ENCODE data around the gene LRRC70.
"Not testable (repeated sequence)": the region's sequence is repeated elsewhere in the genome, so short reads cannot be mapped to it uniquely, and the experiment has no call there.

The LRRC70 gene

DNA sequence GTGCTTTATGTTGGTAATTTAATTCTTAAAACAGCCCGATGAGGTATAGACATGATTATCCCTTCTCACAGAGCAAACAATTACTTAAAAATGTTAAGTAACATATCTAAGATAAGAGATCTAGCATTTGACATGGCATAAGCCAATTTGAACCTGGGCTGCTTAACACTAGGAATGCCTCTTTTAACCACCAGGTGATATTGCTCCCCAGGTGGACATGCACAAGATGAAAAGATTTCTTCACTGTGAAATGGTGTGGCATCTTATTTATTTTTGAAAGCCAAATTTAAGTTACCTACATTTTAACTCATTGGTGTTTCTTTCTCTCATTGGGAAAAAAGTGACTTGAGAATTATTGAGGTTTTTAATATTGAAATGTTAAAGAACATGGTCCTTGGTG, 15.8 kb upstream of the LRRC70 start:
- TF ChIP-seq CTCF (IDR thresholded peaks at IDR 0.05; ENCODE audit: borderline replicate concordance, insufficient read depth, low read depth, low read length) = no peak
- no peak overlapping the region for H3K4me3 ChIP-seq (ENCODE audit: low read depth, low read length)

DNA sequence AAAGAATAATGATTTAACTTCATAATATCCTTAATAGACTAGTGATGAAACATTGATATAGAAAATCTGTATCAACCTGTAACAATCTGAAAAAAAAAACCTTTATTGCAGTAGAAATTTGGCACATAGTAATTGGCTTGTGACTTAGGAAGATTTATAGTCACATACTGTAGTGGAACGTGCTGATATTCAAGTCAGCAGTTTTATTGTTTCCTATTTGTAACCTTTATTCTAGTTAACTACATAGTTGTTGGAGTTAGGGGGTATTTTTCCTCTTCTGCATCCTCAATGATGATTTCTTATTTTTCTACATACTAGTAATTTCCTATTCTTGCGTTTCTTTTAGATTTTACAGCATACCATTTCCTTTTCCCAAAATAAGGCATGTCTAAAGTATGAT, 14.5 kb upstream of the LRRC70 start:
- TF ChIP-seq CTCF (IDR thresholded peaks at IDR 0.05; ENCODE audit: borderline replicate concordance, insufficient read depth, low read depth, low read length) = no peak
- no peak overlapping the region for H3K4me3 ChIP-seq (ENCODE audit: low read depth, low read length)

DNA sequence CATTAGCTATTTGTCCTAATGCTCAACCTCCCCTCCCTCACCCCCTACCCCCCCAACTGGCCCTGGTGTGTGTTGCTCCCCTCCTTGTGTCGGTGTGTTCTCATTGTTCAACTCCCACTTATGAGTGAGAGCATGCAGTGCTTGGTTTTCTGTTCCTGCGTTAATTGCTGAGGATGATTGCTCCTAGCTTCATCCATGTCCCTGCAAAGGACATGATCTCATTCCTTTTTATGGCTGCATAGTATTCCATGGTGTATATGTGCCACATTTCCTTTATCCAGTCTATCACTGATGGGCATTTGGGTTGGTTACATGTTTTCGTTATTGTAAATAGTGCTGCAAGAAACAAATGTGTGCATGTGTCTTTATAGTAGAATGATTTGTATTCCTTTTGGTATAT, 12.9 kb upstream of the LRRC70 start:
- not testable (repeated sequence) for H3K4me3 ChIP-seq (ENCODE audit: low read depth, low read length)

GRCh38 chr5:62568143-62568542, 10.5 kb upstream of the LRRC70 start:
- TF ChIP-seq CTCF (IDR thresholded peaks at IDR 0.05; ENCODE audit: borderline replicate concordance, insufficient read depth, low read depth, low read length) = no peak
- no peak overlapping the region for H3K4me3 ChIP-seq (ENCODE audit: low read depth, low read length)

DNA sequence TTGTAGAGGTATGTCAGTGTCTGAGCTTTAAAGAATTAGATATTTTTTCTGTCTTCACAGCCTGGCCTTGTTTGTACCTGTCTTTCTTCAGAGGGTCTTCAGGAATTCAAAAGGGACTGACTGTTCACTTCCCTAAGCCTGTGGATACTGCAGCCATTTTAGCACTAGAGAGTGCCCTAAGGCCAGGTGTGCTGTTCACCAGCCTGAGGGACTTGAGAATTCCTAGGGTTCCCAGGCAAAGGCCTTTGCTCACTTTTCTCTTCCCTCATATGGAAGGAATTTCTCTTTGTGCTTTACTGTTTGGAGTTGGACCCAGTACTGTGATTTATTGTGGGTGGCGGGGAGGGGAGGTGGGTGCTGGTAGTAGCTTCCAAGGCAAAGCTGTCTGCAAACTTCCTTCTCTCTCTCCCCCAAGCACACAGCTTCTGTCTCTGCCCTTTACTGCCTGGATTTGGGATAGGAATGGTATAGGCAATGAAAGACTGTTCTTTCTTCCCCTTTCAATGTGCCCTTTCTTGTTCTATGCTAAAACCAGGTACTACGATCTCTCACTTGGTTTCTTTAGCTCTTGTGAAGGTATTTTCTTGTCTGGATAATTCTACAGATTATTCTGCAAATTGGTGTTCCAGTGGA, 9.7 kb upstream of the LRRC70 start:
- no peak overlapping the region for H3K4me3 ChIP-seq (ENCODE audit: low read depth, low read length)

DNA sequence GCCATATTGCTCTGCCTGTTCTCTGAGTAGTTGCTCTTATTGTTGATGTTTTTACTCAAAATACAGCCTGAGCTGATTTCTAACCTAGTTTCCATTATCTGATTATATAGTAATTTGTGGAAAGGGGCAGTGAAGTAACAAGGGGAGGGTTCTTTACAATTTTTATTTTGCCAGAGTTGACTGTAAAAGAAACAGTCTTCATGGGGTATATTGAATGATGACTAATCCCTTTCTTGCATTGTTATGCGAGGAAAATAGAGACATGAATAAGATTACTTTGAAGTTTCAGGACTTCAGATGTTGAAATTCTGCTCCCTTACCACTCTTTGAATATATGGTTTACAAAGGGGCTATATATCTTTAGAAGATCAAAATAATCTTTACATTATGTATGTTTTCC, 9.1 kb upstream of the LRRC70 start:
- H3K4me3 ChIP-seq (ENCODE audit: low read depth, low read length) = no peak overlapping the region
- no peak for TF ChIP-seq CTCF (IDR thresholded peaks at IDR 0.05; ENCODE audit: borderline replicate concordance, insufficient read depth, low read depth, low read length)

More for the DNA sequence above, 9.7 kb upstream of the LRRC70 start:
- no peak for TF ChIP-seq CTCF (IDR thresholded peaks at IDR 0.05; ENCODE audit: borderline replicate concordance, insufficient read depth, low read depth, low read length)

DNA sequence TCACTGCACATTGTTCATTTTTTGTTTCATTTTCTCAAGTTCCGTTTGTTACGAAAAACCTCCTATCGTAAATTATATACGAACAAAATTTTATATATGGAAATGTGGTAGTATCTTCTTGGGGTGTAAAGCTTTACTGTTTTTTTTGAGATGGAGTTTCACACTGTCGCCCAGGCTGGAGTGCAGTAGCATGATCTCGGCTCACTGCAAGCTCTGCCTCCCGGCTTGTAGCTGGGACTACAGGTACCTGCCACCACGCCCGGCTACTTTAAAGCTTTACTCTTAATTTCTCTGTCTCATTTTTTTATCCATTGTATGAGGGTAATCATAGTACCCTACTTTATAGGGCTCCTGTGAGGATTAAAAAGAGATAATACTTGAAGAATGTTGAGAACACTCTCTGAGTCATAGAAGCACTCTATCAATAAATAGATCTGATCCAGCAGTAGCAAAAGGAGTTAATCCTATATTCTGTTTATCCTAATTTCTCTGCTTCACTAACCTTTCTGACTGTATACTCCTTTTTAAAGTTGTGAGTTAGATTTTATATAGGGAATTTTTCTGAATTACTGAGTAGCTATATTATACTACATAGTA, 5.6 kb upstream of the LRRC70 start:
- no peak for TF ChIP-seq CTCF (IDR thresholded peaks at IDR 0.05; ENCODE audit: borderline replicate concordance, insufficient read depth, low read depth, low read length)
- no peak overlapping the region for H3K4me3 ChIP-seq (ENCODE audit: low read depth, low read length)
